NCI-H2227 (cell line): ENCODE data around the gene CD68.
A peak's percentile ranks its signal among the peaks of the same experiment; 100 is the strongest.
"Not testable (repeated sequence)": the region's sequence is repeated elsewhere in the genome, so short reads cannot be mapped to it uniquely, and the experiment has no call there.

Experiments used
- DNase-seq: peaks from one replicate; lab custom pipeline; 2025; ENCODE audit not compliant: unreplicated experiment; lab: John Stamatoyannopoulos, UW

Gene CD68

GRCh38 chr17:7613769-7614424 is 34.5 kb downstream of the CD68 start:
- DNase-seq: no peak

- peak; percentile 98 for DNase-seq
These were observed 35.2 kb downstream of the CD68 start, which contains the start of gene FXR2 for GRCh38 chr17:7614425-7615264. Gene FXR2, minus strand, starts transcription at chr17:7614897. Its CDS starts 365 bp downstream, at chr17:7614532.

DNA sequence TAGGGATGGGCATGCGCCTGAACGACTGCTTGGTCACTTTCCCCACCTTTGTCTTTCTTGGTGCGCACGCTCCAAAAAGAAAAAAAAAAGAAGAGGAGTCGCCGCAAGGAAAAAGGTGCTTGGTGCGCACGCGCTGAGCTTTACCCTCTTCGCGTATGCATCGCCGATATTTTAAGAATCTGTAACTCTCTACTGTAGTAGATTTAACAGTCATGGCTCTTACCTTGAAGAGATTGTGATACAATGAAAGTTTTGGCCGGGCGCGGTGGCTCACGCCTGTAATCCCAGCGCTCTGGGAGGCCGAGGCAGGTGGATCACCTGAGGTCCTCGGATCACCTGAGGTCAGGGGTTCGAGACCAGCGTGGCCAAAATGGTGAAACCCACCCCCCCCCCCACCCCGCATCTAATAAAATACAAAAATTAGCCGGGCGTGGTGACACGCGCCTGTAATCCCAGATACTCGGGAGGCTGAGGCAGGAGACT is 35.9 kb downstream of the CD68 start:
- DNase-seq: no peak

DNA sequence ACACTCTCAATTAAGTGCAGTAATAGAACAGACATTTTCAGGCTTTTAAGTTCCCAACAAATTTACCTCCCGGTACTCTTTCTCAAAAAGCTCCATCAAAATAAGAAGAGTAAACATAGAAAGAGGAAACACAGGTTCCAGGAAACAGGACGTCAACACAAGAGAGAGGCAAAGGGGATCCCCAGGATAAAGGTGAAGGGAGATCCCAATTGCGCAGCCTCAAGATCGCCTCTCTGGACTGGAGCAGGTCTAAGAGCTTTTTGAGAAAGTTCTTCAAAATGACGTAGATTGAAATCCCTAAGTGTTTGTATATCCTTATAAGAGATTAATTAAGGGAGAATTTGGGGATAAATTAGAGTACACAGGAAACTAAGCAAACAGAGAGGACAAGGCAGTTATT is 39.2 kb downstream of the CD68 start:
- DNase-seq: no peak

GRCh38 chr17:7620835-7621234 is 41.4 kb downstream of the CD68 start:
- no peak for DNase-seq

GRCh38 chr17:7623661-7624060 is 44.2 kb downstream of the CD68 start:
- no peak for DNase-seq

- DNase-seq: not testable (repeated sequence)
These were observed 46.3 kb downstream of the CD68 start for GRCh38 chr17:7625749-7626148.

DNA sequence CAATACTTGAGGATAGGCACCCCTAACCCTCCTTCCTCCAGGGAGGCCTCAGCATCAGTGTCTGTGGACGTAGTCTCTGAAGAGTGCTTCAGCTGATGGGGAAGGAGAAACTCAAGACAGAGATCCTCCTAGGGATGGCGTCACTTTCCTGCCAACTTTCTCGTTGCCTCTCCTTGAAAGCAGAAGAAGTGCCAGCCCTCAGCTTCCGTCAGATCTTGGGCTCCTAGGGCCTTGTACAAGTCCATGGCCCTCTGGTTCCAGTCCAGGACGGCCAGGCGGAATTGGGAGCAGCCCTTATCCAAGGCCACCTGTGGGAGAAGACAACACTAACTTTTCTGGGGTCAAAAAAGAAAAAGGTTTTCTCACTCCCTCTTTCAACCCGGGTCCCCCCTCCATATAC is 46.9 kb downstream of the CD68 start:
- no peak for DNase-seq

DNA sequence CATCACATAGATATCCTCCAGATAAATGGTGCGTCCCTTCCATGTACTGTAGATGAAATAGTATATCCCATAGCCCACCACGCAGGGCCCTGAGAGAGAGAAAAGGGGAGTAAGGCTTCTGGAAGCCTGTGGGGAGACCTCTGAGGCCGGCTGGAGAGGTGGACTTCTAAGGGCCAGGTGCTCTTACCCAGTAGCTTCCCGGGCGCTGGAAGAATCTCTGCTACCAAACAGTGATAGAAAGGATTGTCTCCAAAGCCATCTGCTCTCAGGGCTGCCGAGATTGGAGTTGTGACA is 47.5 kb downstream of the CD68 start:
- DNase-seq: no peak

- DNase-seq: peak; percentile 92
These were observed 48.0 kb downstream of the CD68 start, which contains the start of gene SAT2 for GRCh38 chr17:7627250-7628121. Gene SAT2, minus strand, starts transcription at chr17:7627821. Its CDS starts 186 bp downstream, at chr17:7627635.

DNA sequence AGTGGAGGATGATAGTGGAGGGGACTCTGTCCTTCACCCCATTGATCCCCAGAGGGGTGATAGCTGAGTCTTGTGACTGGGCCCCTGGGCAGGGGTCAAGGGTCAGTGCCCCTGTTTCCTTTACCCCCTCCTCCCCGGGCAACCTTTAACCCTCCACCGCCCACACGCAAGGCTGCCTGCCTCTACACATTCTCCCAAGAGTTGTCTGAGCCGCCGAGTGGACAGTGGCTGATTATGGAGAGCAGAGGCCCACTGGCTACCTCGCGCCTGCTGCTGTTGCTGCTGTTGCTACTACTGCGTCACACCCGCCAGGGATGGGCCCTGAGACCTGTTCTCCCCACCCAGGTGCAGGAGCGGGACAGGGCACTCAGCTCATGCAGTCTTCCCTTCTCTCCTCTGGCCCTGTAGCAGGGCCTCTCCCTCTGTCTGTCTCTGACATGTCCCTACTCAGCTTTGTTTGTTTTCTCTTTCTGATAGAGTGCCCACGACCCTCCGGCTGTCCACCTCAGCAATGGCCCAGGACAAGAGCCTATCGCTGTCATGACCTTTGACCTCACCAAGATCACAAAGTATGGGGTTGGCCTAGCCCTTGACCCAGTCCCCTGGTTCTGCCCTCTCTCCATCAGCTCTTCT is 50.6 kb downstream of the CD68 start, which contains the start of gene SHBG:
Gene SHBG (plus strand): TSS at position 197 of the 633 bp plus-strand sequence. CDS start 38 bp downstream, at position 235.
- DNase-seq: no peak
